HG03558 (cell line): ENCODE results near the gene PLLP.

Source experiments
- ATAC-seq: cut with Tn5 transposase; IDR thresholded peaks from one replicate; pipeline ENCODE4 v1.9.1; 2021; ENCODE audit warnings: moderate number of reproducible peaks; ENCODE audit not compliant: unreplicated experiment; ENCODE audit errors: extremely low read depth

The PLLP gene

DNA sequence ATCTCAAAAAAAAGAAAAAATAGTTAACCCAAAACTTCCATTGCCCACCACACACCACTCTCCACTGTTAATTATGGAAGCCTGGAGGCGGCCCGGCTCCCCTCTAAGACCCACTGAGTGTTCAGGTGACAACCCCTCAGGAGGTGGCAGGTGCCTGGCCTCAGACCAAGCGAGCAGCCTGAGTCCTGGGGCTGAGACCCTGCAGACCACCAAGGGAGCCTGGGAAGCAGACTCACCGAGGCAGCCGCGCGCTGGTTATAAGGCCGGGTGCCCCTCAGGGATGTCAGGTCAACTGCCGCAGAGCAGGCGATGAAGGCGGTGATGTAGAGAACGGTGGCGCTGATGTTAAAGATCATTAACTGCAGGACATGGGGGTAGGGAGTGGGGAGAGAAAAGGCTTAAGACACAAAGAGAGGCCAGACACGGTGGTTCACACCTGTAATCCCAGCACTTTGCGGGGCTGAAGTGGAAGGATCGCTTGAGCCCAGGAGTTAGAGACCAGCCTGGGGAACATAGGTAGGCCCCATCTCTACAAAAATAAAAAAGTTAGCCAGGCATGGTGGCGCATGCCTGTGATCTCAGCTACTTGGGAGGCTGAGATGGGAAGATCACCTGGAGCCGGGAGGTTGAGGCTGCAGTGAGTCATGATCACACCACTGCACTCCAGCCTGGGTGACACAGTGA, 26.1 kb downstream of the PLLP start:
- no peak for ATAC-seq

DNA sequence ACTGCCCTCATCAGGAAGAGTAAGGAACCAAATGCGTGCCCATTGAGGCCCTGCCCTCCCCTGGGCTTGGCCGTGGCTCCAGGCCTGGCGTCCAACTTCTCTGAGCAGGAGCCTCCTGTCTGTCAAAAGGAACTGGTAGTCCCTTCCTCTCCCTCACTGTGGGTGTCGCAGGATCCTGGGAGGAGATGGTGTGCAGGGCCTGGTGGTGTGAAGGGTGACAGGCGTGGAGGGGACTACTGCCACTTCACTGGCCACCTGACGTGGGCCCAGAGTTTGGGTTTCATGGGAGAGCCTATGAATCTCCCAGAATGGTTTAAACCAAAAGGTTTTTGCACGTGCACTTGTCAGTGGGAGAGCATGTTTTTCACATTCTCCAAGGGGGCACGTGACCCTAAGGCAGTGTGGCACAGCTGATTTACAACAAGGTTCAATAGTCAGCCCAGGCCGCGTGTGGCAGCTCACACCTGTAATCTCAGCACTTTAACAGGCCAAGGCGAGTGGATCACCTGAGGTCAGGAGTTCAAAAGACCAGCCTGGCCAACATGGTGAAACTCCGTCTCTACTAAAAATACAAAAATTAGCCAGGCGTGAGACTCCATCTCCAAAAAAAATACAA, 26.9 kb downstream of the PLLP start:
- no peak for ATAC-seq

GRCh38 chr16:57256601-57257395, 27.7 kb downstream of the PLLP start:
- no peak for ATAC-seq

GRCh38 chr16:57255686-57256415, 28.6 kb downstream of the PLLP start:
- no peak for ATAC-seq

DNA sequence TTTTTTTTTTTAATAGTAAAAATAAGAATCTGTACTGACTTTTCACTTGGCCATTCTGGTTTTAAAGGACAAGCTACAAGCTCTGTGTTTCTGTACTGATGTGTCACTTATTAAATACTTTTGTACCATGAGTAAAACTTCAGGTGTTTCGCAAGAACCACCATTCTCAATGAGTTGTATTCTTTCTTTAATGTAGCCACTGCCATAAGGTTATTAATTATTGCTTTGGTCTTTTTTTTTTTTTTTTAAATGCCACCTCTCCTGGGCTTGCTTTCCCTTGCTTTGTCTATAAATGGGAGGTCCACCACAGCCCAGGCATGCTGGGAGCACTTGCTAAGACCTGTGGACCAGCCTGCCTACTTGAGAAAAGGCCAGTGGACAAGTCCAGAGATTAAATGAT, 31.0 kb downstream of the PLLP start:
- no peak for ATAC-seq

- no peak for ATAC-seq
Measured at GRCh38 chr16:57252148-57252721, 32.2 kb downstream of the PLLP start.

GRCh38 chr16:57251352-57251751, 33.1 kb downstream of the PLLP start:
- no peak for ATAC-seq

DNA sequence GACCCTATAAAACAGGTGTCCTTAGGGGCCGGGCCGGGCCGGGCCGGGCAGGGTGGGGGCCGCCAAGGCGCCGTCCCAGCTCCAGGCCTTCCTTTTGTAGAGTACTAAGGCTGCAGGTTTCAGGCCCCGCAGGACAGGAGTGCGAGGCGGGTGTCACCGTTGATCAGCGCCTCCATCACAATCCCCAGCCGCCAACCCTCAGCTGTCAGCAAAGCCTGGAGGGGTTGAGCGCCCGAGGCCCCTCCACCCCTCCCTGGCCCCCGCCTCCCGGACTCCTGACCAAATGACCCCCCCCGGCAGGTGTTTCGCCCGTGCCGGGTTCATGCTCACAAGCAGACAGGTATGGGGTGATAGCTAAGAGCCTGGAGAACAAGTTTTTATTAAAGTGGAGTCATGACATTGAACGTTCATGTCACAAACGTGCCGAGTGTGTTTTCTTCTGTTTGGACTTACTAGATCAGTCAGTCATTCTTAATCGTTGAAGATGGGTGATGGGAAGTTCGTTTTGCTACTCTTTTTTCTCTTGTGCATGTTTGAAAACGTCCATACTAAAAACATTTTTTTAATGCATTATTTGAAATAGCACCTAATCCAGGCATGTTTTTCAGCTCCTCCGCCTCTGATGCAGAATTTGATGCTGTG, 38.9 kb downstream of the PLLP start:
- ATAC-seq = no peak

GRCh38 chr16:57244767-57245471, 39.6 kb downstream of the PLLP start, which contains the start of gene ARL2BP:
TSS of gene ARL2BP (plus strand) at chr16:57245259. CDS start at chr16:57245368, 109 bp downstream.
- peak; percentile 80 for ATAC-seq

DNA sequence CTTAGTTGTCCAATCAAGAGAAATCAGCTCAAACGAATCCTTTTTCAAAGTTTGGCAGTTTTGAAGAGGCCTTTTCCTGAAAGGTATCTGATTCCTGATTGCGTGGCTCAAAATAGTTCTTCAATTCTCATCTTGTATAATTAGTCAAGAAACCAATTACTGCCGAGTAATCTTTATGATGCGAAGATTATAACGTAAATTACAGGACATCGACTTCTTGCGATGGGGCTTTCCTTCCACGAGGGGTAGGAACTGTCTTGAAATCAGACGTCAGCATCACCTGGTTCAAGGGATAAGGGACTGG, 40.1 kb downstream of the PLLP start:
- no peak for ATAC-seq

GRCh38 chr16:57242650-57243049, 41.8 kb downstream of the PLLP start:
- ATAC-seq = no peak

DNA sequence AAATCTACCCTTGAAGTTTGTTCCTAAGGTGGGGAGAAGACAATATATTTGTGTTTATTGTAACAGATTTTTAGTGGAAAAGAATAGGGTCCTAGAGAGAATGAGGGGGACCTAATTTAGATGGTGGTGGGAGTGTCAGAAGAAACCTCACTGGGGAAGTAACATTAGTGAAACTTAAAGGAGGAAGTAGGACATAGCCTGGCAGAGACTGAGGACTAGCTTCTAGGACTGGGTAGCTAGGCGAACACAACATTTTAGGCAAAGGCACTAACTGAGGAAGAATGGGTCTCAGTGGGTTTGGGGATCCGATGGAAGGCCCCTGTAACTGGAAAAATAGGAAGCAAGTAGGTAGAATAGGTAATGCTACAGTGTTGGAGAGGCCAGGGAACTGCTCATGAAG, 43.6 kb downstream of the PLLP start:
- ATAC-seq = no peak

DNA sequence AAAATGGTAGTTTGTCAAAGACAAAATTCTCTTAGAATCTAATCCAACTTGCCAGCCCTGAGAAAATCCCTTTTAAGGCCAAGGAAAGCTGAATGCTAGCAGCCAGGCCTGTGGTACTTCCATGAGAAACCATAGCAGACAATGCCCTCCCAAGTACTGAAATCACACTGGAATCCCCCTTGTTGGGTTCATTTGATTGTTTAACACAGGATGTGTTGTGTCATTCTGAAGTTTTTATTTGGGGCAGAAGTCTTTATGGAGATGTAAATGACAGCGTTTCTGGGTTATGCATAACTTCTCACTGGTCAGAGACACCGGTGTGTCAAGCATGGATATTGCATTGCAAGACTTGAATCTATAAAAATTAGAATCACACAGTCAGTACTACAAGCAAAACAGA, 45.4 kb downstream of the PLLP start:
- ATAC-seq = no peak

DNA sequence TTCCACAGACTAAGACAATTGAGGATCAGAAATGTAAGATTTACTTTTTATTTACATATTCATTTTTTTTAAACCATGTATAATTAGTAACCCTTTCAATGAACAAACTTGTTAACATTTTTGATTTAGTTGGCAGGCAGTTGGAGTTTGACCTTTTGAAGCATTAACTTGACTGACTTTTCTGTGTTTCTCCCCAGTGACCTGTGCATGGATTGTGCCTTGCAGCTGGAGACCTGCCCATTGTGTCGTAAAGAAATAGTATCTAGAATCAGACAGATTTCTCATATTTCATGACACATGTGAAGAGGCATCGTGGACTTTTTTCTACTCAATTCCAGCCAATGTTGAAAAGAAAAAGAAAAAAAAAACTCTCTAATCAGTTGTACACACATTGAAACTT, 45.8 kb downstream of the PLLP start:
- ATAC-seq = no peak

GRCh38 chr16:57236022-57236350, 48.5 kb downstream of the PLLP start:
- ATAC-seq = no peak

DNA sequence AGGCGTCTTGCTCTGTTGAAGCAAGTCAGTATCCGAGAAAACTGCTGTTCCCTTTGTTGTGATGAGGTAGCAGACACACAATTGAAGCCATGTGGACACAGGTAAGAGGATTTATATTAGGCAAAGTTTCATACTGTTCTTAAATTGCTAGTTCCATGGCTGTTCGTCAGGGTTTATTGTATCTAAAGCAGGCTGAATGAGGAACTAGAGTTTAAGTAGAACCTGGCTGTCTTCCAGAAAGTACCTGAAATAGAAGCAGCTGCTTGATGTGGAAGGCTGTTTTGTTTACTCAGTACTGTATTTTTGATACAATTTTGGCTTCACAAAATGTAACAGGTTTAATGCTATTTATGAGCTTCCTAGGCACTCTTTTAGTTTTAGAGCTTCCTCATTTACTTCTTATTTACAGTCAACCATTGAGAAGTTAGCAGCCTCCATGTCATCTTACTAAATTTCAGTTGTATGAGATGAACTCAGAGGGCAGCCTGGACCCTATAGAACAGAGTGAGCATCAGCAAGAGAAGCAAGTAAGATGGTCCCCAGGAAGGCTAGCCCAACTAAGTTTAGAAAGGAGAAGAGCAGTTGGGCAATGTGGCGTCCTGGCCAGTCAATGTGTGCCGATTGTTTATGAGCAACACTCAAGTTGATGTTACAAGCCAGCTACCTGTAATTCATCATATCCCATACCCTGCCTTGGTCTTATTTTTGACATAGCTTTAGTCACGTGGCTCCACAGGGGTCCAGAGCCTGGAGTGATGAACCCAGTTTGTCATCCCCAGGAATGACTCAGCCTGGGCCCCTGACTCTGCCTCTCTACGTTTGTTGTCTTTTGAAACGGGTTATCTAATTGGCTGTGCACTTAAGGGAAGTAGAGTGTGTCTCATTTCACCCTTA, 49.1 kb downstream of the PLLP start:
- ATAC-seq = no peak

- ATAC-seq = no peak
Measured at GRCh38 chr16:57234707-57235092, 49.8 kb downstream of the PLLP start.

DNA sequence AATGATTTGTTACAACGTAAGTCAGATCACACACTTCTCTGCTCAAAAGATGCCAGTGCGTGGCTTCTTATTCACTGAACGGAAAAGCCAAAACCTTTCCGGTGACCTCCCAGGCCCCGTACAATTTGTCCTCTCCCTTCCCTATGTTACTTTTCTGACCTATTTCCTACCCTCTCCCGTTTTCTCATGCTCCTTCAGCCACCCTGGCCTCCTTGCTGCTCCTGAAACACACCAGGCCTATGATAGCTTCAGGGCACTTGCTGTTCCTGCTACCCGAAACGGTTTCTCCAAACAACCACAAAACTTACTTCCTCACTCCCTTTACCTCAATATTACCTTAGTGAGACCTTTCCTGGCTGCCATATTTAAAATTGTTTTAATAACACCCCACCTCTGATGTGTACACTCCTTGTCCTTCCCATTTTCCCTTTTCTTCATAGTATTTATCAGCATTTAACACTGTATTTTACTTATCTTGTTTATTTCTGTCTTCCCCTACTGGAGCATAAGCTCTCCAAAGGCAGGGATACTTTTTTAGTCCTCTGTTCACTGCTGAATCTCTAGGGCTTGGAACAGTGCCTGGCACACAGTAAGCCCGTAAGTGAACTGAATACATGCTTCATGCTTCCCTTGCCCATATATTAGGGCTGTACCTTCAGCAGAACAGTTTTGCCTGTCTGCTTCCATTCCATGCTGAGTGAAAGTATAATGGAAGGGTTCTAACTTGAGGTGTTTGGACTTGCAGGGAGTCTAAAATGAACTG, 50.3 kb downstream of the PLLP start:
- ATAC-seq = no peak
